GM21367 (cell line): ENCODE measurements around the gene BATF2.
"Not testable (repeated sequence)": the region's sequence is repeated elsewhere in the genome, so short reads cannot be mapped to it uniquely, and the experiment has no call there.

Source experiments
- ATAC-seq: cut with Tn5 transposase; IDR thresholded peaks from one replicate; pipeline ENCODE4 v1.9.1; 2021; ENCODE audit not compliant: unreplicated experiment

Gene BATF2

DNA sequence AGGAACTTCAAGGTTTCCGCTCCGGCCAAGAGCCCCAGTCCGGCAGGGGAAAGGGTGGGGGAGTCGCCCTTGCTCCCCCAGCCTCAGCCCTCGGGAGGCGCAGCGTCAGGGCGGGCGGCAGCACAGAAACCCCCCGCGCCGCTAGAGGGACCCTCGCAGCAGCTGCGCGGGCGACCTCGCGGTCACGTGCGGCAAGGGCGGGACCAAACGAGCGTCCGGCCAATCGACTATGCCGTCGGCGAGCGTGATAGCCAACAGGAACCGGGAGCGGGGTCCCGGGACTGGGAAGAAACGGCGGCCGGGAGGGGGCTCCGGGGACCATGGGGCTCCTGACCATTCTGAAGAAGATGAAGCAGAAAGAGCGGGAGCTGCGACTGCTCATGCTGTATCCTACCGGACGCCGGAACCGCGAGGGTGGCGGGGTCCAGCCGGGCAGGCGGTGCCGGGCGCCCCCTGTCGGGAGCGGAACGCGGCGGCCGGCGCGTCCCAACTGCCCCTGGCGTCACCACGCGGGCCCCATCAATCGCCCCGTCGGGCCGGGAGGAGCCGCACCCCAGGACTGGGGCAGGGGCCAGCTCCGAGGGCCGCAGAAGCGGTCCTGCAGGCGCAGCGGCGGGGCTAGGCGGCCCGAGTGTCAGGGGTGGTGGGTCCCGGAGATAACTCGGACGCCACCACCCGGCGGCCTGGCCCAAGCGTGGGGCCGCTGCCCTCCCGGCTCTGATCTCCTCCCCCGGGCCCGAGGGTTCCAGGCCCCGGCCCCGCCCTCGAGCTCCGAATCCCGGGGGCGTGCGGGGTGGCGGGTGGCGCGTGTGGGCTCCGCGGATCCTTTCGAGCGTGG, 17.3 kb upstream of the BATF2 start, which contains the start of gene ARL2:
Gene ARL2, plus strand, starts transcription at position 273 of the 838 bp plus-strand sequence. Its CDS starts 48 bp downstream, at position 321.
- ATAC-seq: peak; percentile 64

DNA sequence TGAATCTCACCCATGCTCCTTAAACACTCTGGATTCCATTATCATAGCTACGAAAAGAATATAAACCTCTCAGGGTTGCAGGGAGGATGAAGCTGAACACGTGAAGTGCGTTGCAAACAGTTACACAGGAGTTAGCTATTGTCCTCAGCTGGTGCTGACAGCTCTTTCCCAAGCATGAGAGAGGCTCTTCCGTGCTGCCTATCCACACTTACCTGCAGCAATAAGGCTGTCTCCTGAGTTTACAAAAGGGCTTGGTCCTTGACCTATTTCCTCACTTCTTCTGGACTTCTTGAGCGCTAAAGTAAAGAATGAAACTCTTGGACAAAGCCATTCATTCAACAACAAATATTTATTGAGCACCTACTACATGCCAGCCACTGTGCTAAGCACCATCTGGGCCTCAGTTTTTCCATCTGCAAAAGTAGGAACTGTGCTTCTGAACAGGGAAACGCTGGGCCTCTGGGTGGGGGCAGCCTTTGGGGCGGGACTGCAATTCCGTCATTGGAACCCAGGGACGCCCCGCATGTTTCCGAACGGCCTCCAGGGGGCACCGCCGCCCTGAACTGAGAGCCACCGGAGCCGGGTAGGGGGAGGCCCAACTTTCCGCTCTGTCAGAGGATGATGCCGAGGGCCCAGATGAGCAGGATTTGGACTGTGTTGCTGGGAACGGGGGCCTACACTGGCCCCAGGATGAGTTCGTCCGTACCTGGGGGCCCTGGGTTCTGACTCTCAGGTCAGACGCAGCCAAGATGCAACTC, 16.5 kb upstream of the BATF2 start:
- peak; percentile 61 for ATAC-seq

DNA sequence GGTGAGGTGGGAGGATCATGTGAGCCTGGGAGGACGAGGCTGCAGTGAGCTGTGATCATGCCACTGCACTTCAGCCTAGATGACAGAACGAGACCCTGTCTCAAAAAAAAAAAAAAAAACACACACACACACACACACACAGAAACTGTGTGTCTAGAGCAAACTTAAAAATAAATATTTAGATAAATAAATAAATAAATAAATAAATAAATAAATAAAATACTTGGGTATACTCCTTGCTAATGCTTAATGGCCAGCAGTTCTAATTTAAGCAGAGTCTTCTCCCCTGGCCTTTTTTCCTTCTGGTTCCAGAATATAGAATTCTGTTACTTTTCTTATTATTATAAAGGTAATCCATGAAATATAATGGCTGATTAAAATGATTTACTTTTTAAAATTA, 12.1 kb upstream of the BATF2 start:
- no peak for ATAC-seq

DNA sequence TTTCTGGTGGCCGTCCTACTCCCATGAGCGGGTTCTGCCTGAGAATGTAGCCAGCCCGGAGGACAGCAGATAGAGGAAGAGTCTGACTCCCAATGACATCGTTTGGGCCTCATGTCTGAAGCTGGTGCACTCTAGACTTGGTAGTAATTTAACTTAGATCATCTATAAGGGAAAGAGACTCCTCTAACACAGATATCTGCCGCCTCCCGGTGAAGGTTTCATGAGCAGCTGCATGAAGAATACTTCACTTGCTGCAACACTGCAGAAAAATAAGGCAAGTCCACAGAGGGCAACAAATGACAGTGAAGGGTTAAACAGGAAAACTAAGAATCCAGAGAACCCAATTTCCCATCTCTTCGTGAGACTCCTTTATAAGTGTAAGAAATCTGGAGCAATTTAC, 11.2 kb upstream of the BATF2 start:
- ATAC-seq: no peak

DNA sequence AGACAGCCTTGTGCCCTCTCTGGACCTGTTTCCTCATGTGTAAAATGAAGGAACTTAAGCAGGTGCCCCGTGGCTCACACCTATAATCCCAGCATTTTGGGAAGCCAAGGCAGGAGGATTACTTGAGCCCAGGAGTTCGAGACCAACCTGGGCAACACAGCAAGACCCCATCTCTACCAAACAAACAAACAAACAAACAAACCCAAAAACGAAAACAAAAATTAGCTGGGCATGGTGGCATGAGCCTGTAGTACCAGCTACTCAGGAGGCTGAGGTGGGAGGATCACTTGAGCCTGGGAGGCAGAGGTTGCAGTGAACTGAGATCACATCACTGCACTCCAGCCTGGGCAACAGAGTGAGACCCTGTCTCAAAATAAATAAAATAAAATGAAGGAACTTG, 7.2 kb upstream of the BATF2 start:
- ATAC-seq: not testable (repeated sequence)

DNA sequence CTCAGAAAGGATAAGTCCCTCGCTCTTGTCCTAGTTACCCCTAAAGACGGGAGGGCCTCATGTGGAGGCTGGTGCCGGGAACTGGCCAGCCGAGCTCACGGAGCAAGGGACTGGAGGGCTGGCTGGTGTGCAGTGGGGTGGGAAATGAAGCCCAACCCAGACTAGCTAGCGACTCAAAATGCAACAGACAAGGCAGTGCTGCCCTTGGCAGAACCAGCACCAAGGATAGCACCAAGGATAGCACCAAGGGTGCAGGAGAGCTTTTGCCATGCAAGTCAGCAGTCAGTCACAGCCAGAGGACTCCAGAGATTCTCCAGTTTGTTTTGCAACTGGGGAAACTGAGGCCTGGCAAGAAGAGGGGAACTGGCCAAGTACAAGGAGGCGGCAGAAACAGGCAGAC, 6.5 kb upstream of the BATF2 start:
- ATAC-seq: no peak

DNA sequence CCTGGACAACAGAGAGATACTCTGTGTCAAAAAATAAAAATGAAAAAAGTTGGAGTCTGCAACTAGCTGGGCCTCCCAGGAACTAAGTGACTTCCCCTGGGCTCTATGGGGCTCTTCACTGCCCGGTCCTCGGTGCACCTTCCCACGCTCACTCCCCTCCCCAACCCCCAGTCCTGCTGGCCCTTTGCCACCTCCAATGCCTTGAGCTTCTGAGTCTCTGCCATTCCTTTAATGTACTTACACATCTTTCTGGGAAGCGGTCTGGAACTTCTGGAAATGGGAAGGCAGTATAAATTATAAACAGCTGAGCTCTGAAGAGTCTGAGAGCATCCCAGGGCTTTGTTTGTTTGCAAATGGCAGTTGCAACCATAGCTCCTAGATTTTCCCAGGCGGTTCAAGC, 5.9 kb upstream of the BATF2 start:
- ATAC-seq: no peak

DNA sequence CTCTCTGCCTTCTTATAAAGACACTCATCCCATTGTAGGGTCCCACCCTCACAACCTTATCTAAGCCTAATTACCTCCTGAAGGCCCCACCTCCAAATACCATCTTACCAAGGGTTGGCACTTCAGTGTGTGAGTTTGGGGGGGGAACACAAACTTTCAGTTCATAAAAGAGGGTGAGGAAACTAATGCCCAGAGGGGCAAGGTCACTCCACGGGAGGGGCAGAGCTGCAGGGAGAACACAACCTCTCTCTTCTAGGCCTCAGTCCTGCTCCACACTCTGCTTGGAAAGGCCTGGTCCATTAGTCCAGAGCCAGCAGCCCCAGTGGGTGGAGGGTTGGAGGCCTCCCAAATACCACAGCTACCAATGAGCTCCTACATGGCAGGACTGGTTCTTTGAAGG, 2.7 kb upstream of the BATF2 start:
- no peak for ATAC-seq

DNA sequence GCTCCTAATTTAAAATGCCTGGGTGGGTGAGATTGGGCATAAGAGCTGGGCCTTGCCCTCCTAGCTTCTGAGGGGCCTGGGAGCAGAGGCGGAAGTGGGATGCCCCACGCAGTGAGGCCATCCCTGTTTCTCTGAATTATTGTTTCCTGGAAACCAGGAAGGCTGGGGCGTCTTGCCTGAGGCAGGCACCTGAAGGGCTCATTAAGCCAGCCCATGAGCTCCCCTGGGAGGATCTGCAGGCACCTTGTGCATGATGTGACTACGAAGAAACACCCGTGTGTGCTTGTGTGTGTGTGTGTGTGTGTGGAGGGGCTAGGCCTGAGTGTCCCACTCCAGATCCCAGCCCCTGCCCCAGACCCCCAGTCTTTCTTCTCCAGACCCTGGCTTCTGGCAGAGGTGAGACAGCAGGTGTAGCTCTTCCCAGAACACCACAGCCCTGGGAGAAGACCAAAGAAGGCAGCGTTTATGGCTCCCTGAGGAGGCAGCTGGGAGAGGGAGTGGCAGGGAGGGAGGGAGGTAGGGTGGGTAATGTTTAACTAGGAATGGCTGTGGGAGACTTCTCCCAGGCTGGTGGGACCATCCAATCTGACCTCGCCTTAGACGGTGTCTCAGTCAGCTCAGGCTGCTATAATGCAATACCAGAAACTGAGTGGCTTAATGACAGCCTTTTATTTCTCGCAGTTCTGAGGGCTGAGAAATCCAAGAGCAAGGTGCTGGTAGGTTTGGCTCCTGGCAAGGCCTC, 2.1 kb upstream of the BATF2 start:
- ATAC-seq: no peak

DNA sequence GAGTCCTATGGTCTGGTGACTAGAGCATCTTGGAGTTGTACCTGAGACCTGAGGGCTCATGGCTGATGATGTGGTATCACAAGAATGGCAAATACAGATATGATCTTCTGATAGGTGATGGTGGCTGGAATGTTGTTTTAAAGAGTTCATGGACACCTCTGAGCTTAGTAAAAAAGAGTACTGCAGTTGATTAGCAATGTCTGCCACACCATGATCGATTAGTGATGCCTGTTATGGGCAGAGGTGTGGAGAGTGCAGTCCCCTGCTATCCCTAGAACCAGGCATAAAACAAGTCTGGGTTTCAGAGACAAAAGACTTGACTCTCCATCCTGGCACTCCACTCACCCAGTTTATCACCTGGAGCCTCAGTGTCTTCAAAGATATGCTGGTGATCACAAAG, 1.4 kb upstream of the BATF2 start:
- ATAC-seq: no peak

DNA sequence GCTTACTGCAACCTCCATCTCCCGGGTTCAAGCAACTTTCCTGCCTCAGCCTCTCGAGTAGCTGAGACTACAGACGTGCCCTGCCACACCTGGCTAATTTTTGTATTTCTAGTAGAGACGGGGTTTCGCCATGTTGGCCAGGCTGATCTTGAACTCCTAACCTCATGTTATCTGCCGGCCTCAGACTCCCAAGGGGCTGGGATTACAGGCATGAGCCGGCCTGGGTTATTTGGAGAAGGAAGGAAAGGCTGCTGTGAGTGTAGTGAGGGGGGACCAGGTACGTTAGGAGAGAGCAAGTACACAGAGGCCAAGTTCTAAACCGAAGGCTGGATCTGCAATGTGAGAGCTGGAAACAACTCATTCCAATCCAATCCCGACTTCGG, 453 bp downstream of the BATF2 start:
- ATAC-seq: no peak

DNA sequence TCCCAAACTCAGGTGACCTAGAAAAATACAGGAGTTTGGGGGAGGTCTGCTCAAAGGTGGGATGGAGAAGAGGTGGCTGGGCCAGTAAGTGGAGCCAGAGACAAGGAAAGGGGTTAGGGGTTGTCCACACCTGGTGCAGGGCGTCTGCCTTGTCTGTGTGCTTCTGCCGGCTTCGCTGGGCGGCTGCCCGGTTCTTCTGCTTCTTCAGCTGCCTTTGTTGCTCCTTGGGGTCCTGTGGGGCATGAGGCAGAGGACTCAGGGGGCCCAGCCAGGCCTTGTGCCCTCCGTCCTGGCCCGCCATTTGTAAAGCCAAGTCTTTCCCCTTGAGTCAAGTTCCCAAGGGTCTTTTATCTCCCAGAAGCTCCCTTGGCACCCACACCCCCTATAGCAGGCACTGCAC, 2.5 kb downstream of the BATF2 start:
- no peak for ATAC-seq

DNA sequence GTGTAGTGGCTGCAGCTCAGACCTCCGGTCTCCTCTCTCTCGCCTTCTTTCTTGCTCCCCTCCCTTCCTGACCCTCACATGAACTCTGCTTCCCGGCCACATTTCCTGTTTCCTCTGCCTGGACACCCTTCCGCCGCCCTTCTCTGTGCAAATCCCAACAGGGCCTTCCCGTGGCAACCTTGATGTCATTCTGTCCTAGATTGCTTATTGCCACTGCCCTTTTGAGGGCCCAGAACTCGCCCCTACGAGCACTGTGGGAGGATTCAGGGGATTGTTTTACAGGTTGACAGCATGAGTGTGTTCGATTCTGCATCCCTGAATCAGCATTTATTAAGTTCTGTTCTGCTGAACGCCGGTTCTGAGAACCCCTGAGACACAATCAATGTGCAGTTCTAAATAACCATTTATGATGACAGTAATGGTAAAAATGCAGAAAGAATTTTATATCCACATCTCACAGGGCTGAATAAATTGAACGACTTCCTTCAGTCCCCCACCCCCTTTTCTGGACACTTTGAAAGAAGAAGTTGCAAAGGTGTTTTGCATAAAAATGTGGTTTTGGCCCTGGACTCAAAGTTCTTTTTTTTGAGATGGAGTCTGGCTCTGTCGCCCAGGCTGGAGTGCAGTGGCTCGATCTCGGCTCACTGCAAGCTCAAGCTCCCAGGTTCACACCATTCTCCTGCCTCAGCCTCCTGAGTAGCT, 6.4 kb downstream of the BATF2 start:
- ATAC-seq: no peak

DNA sequence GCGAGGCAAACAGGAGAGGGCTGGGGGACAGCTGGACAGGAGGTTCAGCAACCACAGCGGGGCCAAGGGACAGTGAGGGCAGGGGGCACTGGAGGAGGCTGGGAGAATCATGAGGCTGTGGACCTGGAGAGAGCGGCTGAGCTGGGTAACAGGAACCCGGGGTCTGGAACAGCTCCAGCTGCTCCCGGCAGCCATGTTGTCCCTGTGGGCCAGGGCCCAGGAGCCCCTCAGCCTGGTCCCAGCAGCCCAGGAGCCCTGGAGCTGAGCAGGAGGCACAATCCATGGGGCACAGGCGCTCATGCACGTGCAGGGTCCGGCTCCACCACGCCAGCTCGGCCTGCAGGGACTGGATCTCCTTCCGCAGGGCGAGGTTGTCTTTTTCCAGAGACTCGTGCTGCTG, 7.4 kb downstream of the BATF2 start:
- ATAC-seq: no peak

DNA sequence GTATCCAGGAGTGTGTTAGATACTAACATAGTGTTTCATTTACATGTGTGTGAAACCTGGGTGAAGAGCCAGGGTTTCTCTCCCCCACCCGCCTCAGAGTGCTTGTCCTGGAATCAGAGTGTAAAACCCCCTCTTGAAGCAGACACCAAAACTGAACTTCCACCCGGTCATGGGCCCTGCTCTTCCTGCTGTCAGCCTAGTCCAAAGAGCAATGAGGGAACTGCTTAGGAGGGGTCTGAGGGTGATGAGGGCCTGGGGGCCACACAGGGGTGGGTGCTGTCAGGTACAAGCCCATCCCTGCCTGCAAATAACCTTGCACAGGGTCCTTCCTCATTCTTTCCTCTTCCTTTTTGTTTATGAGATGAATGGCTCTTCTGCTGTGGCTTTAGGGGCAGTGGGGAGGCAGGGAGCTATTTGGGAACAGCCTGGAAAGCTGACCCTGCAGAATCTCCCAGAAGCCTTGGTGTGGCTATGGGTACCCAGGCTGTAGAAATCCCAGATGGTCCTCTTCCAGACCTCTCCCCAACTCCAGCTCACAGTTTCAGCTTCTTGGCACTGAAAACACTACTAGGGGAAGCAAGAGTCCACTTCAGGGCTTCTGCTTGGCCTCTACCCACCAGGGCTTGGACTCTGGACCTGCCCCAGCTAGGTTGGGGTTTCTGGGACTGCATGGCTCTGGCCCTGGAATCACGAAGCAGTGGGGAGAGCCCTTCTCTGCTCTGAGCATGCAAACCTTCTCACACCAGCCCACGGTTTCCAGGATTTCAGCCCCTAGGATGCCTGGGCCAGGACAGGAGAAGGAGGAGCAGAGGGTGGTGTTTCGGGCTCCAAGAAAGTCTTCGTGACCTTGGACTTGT, 8.5 kb downstream of the BATF2 start:
- no peak for ATAC-seq

DNA sequence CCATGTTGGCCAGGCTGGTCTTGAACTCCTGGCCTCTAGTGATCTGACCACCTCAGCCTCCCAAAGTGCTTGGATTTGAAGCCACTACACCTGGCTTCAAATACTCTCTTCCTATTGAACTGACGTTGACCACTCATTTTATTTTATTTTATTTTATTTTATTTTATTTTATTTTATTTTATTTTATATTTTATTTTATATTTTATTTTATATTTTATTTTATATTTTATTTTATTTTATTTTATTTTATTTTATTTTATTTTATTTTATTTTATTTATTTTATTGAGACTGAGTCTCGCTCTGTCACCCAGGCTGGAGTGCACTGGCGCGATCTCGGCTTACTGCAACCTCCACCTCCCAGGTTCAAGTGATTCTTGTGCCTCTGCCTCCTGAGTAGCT, 13.4 kb downstream of the BATF2 start:
- ATAC-seq: not testable (repeated sequence)

DNA sequence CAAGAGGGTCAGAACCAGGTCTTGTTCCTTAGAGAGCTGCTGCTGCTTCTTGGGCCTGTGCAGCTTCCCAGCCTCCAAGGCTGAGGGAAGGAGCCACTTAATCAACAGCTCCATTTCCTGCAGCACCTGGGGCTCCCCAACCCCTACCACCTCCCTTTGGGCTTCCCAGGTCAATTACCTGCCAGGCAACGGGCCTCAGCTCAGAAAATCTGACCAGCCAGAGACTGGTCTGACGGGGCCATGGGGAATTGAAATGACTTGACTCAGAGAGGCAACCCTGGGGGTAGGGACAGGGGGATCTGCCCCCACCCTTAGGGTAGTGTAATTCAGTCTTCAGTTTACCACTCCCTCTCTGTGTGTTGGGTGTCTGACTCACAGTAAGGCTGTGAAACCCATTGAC, 20.1 kb downstream of the BATF2 start:
- no peak for ATAC-seq

DNA sequence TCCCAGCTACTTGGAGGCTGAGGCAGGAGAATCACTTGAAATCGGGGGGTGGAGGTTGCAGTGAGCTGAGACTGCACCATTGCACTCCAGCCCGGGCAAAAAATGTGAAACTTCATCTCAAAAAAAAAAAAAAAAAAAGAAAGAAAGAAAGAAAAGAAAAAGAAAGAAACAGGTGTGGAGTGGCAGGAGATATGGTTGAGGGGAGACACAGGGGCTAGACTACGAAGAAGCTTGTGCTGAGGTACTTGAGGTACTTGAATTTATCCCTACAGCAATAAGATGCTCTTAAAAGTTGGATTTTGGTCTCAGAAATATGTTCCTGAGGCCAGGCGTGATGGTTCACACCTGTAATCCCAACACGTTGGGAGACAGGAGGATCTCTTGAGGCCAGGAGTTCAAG, 22.6 kb downstream of the BATF2 start:
- no peak for ATAC-seq

DNA sequence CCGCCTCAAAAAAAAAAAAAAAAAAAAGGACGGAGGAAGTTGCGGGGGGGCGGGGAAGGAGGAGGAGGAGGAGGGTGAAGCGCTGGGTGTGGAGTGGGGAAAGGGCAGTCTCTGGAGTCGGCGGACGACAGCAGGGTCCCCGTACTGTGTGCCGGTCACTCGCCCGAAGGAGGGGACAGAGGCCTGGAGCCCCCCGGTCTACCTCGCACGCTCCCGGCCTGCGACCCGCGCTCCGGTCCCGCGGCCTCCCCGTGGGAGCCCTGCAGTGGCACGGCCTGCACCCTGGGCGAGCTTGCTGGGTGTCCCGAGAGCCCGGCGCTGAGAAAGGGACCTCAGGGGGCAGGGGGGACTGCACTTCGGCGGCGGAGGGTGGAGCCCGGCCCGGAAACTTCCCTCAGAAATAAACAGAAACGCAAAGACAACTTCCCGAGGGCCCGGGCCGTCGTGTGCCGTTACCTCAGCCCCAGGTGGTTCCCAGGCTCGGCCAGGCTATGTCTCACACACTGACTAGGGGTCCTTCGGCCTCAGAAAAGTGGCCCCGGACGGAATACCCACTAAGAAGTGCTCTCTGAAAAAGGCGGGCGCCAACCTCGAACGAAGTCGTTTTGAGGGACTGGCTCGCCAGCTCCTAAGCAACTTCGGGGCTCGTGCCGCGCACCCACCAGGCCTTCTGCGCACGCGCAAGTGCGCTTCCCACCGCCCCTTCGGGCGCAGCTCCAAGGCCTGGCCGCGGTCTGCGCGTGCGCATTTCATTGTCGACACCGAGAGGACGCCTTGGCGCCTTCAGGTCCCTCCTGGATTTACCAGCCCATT, 25.1 kb downstream of the BATF2 start, which contains the start of gene MAJIN:
Gene MAJIN, minus strand, starts transcription at position 688 of the 813 bp plus-strand sequence. CDS start 12,703 bp downstream, outside the sequence.
- no peak for ATAC-seq
